LNCaP clone FGC (cell line): ENCODE results near the gene CSRP2.

Source experiments
- DNase-seq: peaks from one replicate; pipeline ENCODE4 v3.0.0-alpha.2; 2011; ENCODE audit warnings: low read depth
- H3K4me3 ChIP-seq: 2 replicates; pipeline ENCODE4 v1.5.1; 2011; ENCODE audit warnings: mild to moderate bottlenecking, low read depth, low read length, control low read depth
- TF ChIP-seq, protein P1 (sequence below): IDR thresholded peaks from 2 replicates; pipeline ENCODE4 v1.5.1; 2012; ENCODE audit warnings: mild to moderate bottlenecking; ENCODE audit not compliant: control insufficient read depth, insufficient read depth; ENCODE audit errors: extremely low read depth

The CSRP2 gene

DNA sequence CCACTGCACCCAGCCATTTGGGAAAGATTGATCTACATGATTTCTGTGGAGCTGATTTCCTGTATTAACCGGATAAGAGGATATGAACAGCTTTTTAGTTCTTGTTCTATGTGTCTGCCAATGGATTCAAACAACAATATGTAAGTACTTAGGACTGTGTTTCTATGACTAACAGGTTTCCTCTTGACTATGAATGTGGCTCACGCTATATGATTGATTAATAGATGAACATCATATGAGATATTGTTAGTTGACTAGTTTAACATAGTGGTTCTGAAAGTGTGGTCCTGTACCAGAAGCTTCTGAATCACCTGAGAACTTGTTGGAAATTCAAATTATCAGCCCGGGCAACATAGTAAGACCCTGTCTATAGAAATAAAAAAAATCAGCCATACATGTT lies 12.8 kb upstream of the CSRP2 start:
- TF ChIP-seq, protein P1, sequence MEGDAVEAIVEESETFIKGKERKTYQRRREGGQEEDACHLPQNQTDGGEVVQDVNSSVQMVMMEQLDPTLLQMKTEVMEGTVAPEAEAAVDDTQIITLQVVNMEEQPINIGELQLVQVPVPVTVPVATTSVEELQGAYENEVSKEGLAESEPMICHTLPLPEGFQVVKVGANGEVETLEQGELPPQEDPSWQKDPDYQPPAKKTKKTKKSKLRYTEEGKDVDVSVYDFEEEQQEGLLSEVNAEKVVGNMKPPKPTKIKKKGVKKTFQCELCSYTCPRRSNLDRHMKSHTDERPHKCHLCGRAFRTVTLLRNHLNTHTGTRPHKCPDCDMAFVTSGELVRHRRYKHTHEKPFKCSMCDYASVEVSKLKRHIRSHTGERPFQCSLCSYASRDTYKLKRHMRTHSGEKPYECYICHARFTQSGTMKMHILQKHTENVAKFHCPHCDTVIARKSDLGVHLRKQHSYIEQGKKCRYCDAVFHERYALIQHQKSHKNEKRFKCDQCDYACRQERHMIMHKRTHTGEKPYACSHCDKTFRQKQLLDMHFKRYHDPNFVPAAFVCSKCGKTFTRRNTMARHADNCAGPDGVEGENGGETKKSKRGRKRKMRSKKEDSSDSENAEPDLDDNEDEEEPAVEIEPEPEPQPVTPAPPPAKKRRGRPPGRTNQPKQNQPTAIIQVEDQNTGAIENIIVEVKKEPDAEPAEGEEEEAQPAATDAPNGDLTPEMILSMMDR = no peak
- DNase-seq = no peak
- H3K4me3 ChIP-seq = no peak overlapping the region

DNA sequence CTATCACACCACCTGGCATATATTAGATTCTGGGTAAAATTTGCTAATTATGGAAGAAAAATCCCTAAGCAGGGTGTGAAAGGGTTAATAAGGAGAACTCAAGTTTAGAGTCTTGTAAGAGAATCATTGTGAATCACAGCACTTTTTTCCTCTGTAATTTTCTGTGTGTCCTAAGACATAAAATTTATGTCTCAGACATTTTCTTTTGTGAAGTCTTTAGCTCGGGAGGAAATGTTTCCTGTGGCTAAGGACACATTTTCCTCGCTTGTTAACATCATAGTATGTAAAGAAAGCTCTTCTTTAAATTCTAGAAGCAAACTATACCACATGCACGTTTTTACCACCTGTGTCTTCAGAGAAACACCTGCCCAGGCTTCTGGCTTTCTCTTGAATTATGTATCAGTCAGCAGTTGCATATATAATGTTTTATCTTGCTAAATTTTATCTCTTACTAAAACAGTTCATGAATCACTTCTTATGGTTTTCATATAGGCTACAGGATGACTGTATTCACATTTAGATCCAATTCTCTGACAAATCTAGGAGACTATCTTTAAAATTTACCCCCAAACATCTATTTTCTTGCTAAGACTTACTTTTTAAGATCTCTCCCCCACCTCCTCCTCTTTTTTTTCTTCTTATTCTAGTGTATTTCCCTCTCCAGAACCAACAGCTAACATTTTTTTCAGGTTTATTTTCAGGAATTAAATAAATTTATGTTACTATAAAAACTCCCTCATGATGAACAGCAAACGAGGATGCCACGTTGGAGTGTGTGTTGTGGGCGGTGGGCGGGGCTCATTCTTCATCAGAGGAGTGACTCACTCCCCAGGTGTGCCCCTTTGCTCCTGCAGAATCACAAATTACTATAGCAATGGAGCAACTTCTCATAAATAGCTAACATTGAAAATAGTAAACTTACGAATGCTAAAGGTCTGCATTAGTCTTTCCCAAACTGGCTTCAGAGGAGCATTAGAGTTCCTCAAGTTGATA lies 11.6 kb upstream of the CSRP2 start:
- DNase-seq = no peak
- TF ChIP-seq, protein P1 = no peak
- no peak overlapping the region for H3K4me3 ChIP-seq

DNA sequence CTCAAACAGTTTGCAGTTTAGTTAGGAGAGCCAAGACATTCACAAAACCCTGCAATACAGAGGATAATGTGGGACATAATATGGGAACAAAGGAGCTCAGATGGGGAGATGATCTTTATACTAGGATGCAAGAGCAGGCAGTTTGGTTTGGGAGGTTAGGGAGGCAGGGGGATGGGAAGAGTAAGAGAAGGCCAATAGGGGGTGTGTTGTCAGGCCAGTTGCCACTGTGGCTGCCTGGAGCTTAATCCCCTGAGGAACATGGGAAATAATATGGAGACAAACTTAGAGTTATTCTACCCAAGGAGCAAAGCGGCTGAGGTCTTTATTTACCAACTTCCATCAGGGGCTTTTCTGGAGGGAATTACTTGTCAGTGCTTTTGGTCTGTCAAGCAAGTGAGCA lies 10.0 kb upstream of the CSRP2 start:
- no peak for DNase-seq
- TF ChIP-seq, protein P1 = no peak
- no peak overlapping the region for H3K4me3 ChIP-seq

DNA sequence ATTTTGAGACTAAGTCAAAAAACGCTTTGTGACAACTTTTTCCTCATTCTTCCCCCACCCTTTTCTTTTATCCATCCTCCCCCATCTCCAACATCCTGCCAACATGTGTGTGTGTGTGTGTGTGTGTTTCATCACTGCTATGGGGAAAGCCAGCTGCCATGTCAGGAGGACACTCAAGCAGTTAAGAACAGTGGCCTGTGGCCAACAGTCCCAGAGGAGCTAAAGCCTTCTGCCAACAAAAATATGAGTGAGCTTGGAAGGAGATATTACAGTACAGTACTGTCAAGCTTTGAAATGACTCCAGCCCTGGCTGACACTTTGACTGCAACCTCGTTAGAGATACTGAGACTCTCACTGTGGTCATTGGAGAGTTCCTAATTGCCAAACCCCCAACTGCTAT lies 5.0 kb upstream of the CSRP2 start:
- TF ChIP-seq, protein P1 = no peak
- H3K4me3 ChIP-seq = no peak overlapping the region
- DNase-seq = peak; percentile 46

DNA sequence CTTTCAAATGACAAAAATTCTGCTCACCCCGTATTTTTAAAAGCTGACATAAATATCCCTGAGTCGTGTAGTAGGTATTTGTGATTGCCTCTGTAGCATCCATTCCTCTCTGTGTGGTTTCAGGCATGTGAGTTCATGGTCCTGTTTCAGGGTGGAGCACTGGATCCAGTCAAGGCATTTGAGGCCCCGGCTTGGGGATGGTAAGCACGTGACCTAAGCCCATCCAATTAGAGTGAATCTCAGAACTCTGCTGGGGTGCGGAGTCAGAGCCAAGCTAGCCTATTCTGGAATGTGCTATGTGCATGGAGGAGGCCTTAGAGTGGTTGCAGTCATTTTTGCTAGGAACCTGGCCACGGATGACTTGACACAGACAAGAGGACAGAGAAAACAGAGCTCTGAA lies 4.3 kb upstream of the CSRP2 start:
- H3K4me3 ChIP-seq = no peak overlapping the region
- TF ChIP-seq, protein P1 = no peak
- DNase-seq = no peak

DNA sequence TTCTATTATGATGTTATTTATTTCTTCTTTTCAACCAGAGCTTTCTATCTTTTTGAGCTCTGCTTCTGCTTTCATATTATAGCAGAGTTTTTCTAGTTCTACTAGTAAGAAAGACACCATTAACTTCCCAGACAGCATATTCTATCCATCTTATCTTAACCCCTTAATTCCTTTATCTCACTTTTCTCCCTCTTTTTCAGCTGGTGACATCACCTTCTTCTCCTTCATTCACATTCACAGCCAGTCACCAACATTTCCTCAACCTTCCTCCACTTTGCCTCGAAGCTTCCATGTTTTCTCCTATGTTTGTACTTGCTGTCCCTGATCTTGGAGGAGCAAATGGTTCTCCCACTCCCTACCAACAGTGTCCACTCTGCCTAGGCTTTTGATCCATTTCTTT lies 3.5 kb upstream of the CSRP2 start:
- H3K4me3 ChIP-seq = no peak overlapping the region
- TF ChIP-seq, protein P1 = no peak
- DNase-seq = no peak
